Measurements from ENCODE around the gene DSEL. TPM values are rescaled to one million over a fixed set of nuclear protein-coding genes. Genes with fewer than 3 reads are reported as not detected.

DSEL gene
- total and polyA plus RNA-seq, 2 of the 4 experiments (the other 2 are of a cell fraction), result 16.8 to 100 TPM

GRCh38 chr18:67553437-67553836 is 36.9 kb upstream of the DSEL start:
- in situ Hi-C loops (cut with MboI; ENCODE audit: low sequenced_read_pairs) (no loop called here), intact Hi-C loops (cut with micrococcal nuclease) (no loop called here), dilution Hi-C loops (cut with HindIII; ENCODE audit: low sequenced_read_pairs, unreplicated experiment) (no loop called here)
- H3K79me1 ChIP-seq (ENCODE audit: low read depth in 1 of 2, low read length in 2 of 2), result no peaks in the 10 kb centered on the region
- no peaks in the 10 kb centered on the region for H3K9me3 ChIP-seq (ENCODE audit: control insufficient read depth, insufficient read depth, low read length)
- H4K8ac ChIP-seq (ENCODE audit: low read depth in 2 of 2, low read length in 2 of 2), result no peak overlapping the region
- H3K27me3 ChIP-seq (ENCODE audit: control insufficient read depth, insufficient read depth, low read length), result no peaks in the 10 kb centered on the region
- WGBS, 2 experiments (ENCODE audit: extremely low coverage in 2 of 2, insufficient read length in 1 of 2), result no CpG with 5 or more reads among the region's 2 CpGs
- no peak overlapping the region for H3K9ac ChIP-seq (ENCODE audit: low read depth, low read length)
- TF ChIP-seq MAZ (IDR thresholded peaks at IDR 0.05; ENCODE audit: borderline replicate concordance, low read depth, low read length) (no peak), POLR2A (IDR thresholded peaks at IDR 0.05; ENCODE audit: low read depth, low read length) (no peak), SMC3 (IDR thresholded peaks at IDR 0.05; ENCODE audit: low read depth, low read length) (no peak), MAFK (IDR thresholded peaks at IDR 0.05; ENCODE audit: low read depth, low read length) (no peak), RFX5 (IDR thresholded peaks at IDR 0.05; ENCODE audit: low read depth, low read length) (no peak), CEBPB (IDR thresholded peaks at IDR 0.05; ENCODE audit: low read depth, low read length) (no peak), ELK1 (IDR thresholded peaks at IDR 0.05; ENCODE audit: borderline replicate concordance, low read depth, low read length) (no peak), RCOR1 (IDR thresholded peaks at IDR 0.05; ENCODE audit: insufficient replicate concordance, low read length) (no peak), RAD21 (IDR thresholded peaks at IDR 0.05; ENCODE audit: low read length) (no peak), NFE2L2 (IDR thresholded peaks at IDR 0.05; ENCODE audit: low read depth, low read length) (no peak), BHLHE40 (IDR thresholded peaks at IDR 0.05; ENCODE audit: low read depth, low read length) (no peak), USF2 (IDR thresholded peaks at IDR 0.05; ENCODE audit: low read depth, low read length) (no peak)
- TF ChIP-seq, protein P1, sequence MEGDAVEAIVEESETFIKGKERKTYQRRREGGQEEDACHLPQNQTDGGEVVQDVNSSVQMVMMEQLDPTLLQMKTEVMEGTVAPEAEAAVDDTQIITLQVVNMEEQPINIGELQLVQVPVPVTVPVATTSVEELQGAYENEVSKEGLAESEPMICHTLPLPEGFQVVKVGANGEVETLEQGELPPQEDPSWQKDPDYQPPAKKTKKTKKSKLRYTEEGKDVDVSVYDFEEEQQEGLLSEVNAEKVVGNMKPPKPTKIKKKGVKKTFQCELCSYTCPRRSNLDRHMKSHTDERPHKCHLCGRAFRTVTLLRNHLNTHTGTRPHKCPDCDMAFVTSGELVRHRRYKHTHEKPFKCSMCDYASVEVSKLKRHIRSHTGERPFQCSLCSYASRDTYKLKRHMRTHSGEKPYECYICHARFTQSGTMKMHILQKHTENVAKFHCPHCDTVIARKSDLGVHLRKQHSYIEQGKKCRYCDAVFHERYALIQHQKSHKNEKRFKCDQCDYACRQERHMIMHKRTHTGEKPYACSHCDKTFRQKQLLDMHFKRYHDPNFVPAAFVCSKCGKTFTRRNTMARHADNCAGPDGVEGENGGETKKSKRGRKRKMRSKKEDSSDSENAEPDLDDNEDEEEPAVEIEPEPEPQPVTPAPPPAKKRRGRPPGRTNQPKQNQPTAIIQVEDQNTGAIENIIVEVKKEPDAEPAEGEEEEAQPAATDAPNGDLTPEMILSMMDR (conservative IDR thresholded peaks at IDR 0.05; ENCODE audit: low read depth, low read length), result no peak
- no peak for ATAC-seq (ENCODE audit: low read depth)
- no peak overlapping the region for H3K4ac ChIP-seq (ENCODE audit: low read depth, low read length)
- H2AK9ac ChIP-seq (replicated peaks; ENCODE audit: low read depth, low read length, poor library complexity), result no peak overlapping the region
- H3K36me3 ChIP-seq (ENCODE audit: control insufficient read depth, insufficient read depth, low read length), result no peaks in the 10 kb centered on the region
- no peak overlapping the region for H2BK120ac ChIP-seq (ENCODE audit: low read depth, low read length)
- no peak overlapping the region for H2AK5ac ChIP-seq (ENCODE audit: low read depth, low read length)
- no peak overlapping the region for H3K56ac ChIP-seq (ENCODE audit: extremely low read depth, insufficient read depth, low read length)
- CTCF ChIA-PET, result no interaction called here
- no TSS peak for BruUV-seq (replicated peaks)
- H3K4me1 ChIP-seq (ENCODE audit: control insufficient read depth, insufficient read depth, low read length), result no peaks in the 10 kb centered on the region; the same call in 1 of the 2 replicates
- H2BK5ac ChIP-seq (ENCODE audit: low read depth, low read length, poor library complexity, severe bottlenecking), result no peak overlapping the region
- H4K91ac ChIP-seq (ENCODE audit: insufficient read depth, low read depth, low read length), result no peak overlapping the region
- DNase-seq, result peak; percentile 31
- no peak overlapping the region for H3K4me2 ChIP-seq (ENCODE audit: low read depth, low read length)
- no peak overlapping the region for H2BK20ac ChIP-seq (ENCODE audit: low read depth, low read length)
- no peaks in the 10 kb centered on the region for H3K9me1 ChIP-seq (ENCODE audit: insufficient read depth, low read length)
- H3K27ac ChIP-seq (ENCODE audit: insufficient read depth, low read length), result no peak overlapping the region
- no peaks in the 10 kb centered on the region for H4K20me1 ChIP-seq (ENCODE audit: insufficient read depth, low read length)
- H3K4me3 ChIP-seq (ENCODE audit: insufficient read depth, low read depth, low read length), result no peak overlapping the region
- POLR2A ChIA-PET (ENCODE audit: unreplicated experiment), result no interaction called here
- H3K23ac ChIP-seq (ENCODE audit: low read depth, low read length), result no peak overlapping the region
- H2AFZ ChIP-seq (replicated peaks; ENCODE audit: low read length, poor library complexity), result no peak overlapping the region
- H2BK15ac ChIP-seq (ENCODE audit: low read depth, low read length), result no peak overlapping the region
- no peak overlapping the region for H4K5ac ChIP-seq (ENCODE audit: low read depth, low read length)
- H3K14ac ChIP-seq (replicated peaks; ENCODE audit: low read depth, low read length), result no peak overlapping the region
- H3K18ac ChIP-seq (ENCODE audit: low read depth, low read length), result no peak overlapping the region

All from IMR-90 (cell line).